GM12878 (cell line): ENCODE results near the gene MCM9. TPM values are rescaled to one million over a fixed set of nuclear protein-coding genes. Genes with fewer than 3 reads are reported as not detected.

ENCODE experiments used
- ATAC-seq: fragments of 200-7000 bp; cut with Tn5 transposase; 3 replicates; pipeline ENCODE4 v1.9.1; 2020; ENCODE audit warnings: mild to moderate bottlenecking, moderate library complexity
- BruUV-seq: library from RNA; stranded (reverse); fragments of 400-500 nt; replicated peaks from 2 replicates; lab custom pipeline; 2021; lab: Mats Ljungman, UMichigan
- CTCF ChIA-PET: fragments of 300-600 bp; sonication (Branson Sonifier 250); formaldehyde crosslinking; extraction: SDS; loops from one replicate; lab custom pipeline; 2021; ENCODE audit warnings: inconsistent platforms; lab: Yijun Ruan, JAX
- POLR2A ChIA-PET: fragments of 350-600 bp; formaldehyde crosslinking; extraction: SDS; loops from one replicate; lab custom pipeline; 2021; ENCODE audit warnings: inconsistent platforms; lab: Charles Lee
- RAD21 ChIA-PET: fragments of 300-600 bp; sonication (Branson Sonifier 250); formaldehyde crosslinking; loops from one replicate; lab custom pipeline; 2023; ENCODE audit warnings: antibody characterized with exemption; ENCODE audit not compliant: unreplicated experiment; lab: Charles Lee
- SMC1A ChIA-PET: fragments of 300-600 bp; sonication (Branson Sonifier 250); formaldehyde crosslinking; loops from one replicate; lab custom pipeline; 2023; ENCODE audit not compliant: unreplicated experiment, uncharacterized antibody; lab: Charles Lee
- DNase-seq: peaks from one replicate; pipeline ENCODE4 v3.0.0-alpha.2; 2011; ENCODE audit warnings: low read depth, low spot score
- FAIRE-seq: peaks from 3 replicates; lab custom pipeline; 2011; peaks lifted over from hg19 to GRCh38; lab: Jason Lieb, UNC
- H2AFZ ChIP-seq: 2 replicates; pipeline ENCODE4 v1.6.0; 2011; ENCODE audit warnings: low read depth, low read length, control low read depth; ENCODE audit not compliant: control insufficient read depth
- H3K27ac ChIP-seq: 2 replicates; pipeline ENCODE4 v1.5.1; 2011; ENCODE audit warnings: control low read depth; ENCODE audit not compliant: control insufficient read depth, insufficient read depth
- H3K27me3 ChIP-seq, 2 experiments: replicated peaks in 1 of 2; 2 replicates each; pipeline versions ENCODE4 v1.6.0 to v1.6.1; 2011; ENCODE audit warnings: low read length in 1 of 2; ENCODE audit not compliant: control insufficient read depth in 2 of 2, insufficient read depth in 2 of 2
- H3K36me3 ChIP-seq, 2 experiments: 2 replicates each; pipeline ENCODE4 v1.5.1; 2011; ENCODE audit warnings: low read length in 1 of 2; ENCODE audit not compliant: control insufficient read depth in 2 of 2, insufficient read depth in 2 of 2
- H3K4me1 ChIP-seq: 2 replicates; pipeline ENCODE4 v1.6.1; 2011; ENCODE audit warnings: mild to moderate bottlenecking, low read length, moderate library complexity, mixed read lengths; ENCODE audit not compliant: control insufficient read depth, insufficient read depth
- H3K4me2 ChIP-seq: 2 replicates; pipeline ENCODE4 v1.6.0; 2011; ENCODE audit warnings: control low read depth; ENCODE audit not compliant: control insufficient read depth, insufficient read depth
- H3K4me3 ChIP-seq: fragments of 200-600 bp; sonication (generic); 2 replicates; pipeline ENCODE4 v1.5.1; 2016
- H3K79me2 ChIP-seq: 2 replicates; pipeline ENCODE4 v1.6.0; 2011; ENCODE audit warnings: low read length; ENCODE audit not compliant: control insufficient read depth, insufficient read depth
- H3K9ac ChIP-seq: 2 replicates; pipeline ENCODE4 v1.8.0; 2011; ENCODE audit warnings: low read length, control low read depth, mixed read lengths; ENCODE audit not compliant: control insufficient read depth, insufficient read depth
- H3K9me3 ChIP-seq: replicated peaks from 3 replicates; pipeline ENCODE4 v1.5.1; 2011; ENCODE audit warnings: mild to moderate bottlenecking, low read length; ENCODE audit not compliant: control insufficient read depth, insufficient read depth
- H4K20me1 ChIP-seq: 2 replicates; pipeline ENCODE4 v1.6.0; 2011; ENCODE audit not compliant: control insufficient read depth, insufficient read depth
- BMI1 ChIP-seq: fragments of 450-650 bp; IDR thresholded peaks from 2 replicates; pipeline ENCODE4 v1.6.1; 2016; ENCODE audit warnings: mild to moderate bottlenecking, moderate library complexity, borderline replicate concordance
- FOS ChIP-seq: IDR thresholded peaks from 3 replicates; pipeline ENCODE4 v1.6.1; 2011; ENCODE audit warnings: borderline replicate concordance; ENCODE audit not compliant: insufficient read length; ENCODE audit errors: extremely low read depth
- SMAD5 ChIP-seq: IDR thresholded peaks from 2 replicates; pipeline ENCODE4 v1.6.1; 2016; ENCODE audit warnings: antibody characterized with exemption, low read depth
- SMARCA5 ChIP-seq: fragments of 450-650 bp; IDR thresholded peaks from 2 replicates; pipeline ENCODE4 v1.6.1; 2017; ENCODE audit warnings: mild to moderate bottlenecking
- YBX1 ChIP-seq: fragments of 450-650 bp; IDR thresholded peaks from 2 replicates; pipeline ENCODE4 v1.6.1; 2016; ENCODE audit warnings: antibody characterized with exemption
- WGBS: methylation state at CpG from one replicate; pipeline ENCODE4 v1.1.6; 2016; ENCODE audit warnings: low lambda C conversion rate; ENCODE audit not compliant: insufficient replicate concordance, insufficient coverage; ENCODE audit errors: missing lambda C conversion rate; 5-methylcytosine and 5-hydroxymethylcytosine counted together
- in situ Hi-C: fragments of 300-500 bp; cut with MboI; formaldehyde crosslinking; loops from 9 replicates; pipeline ENCODE4 v1.14.3; 2018; ENCODE audit warnings: mixed read lengths
- intact Hi-C: fragments of 100-400 bp; cut with micrococcal nuclease; formaldehyde crosslinking; loops from one replicate; pipeline ENCODE4 v1.14.2; 2022; ENCODE audit not compliant: unreplicated experiment
- polyA plus RNA-seq, 11 experiments: library from polyadenylated mRNA; depleted of rRNA in 4 of 11; unstranded in 6 of 11; stranded (reverse) in 5 of 11; fragments of >200 nt; fragmentation: Nextera tagmentation in 4 of 11; fragmentation: Illumina TruSeq in 1 of 11; extraction: Ambion mirVana in 4 of 11; extraction: Trizol in 1 of 11; gene quantifications; 1 replicate in 1 of 11; 2 replicates in 10 of 11; pipeline versions ENCODE4 v1.2.1 to v1.2.3, GENCODE V29; 2011 to 2016; ENCODE audit warnings: inconsistent platforms in 2 of 11, missing spikeins in 2 of 11, low read depth in 1 of 11
- total RNA-seq, 4 experiments: library from RNA; depleted of rRNA in 3 of 4; stranded (reverse); fragments of >200 nt in 3 of 4; fragmentation: Illumina TruSeq in 1 of 4; extraction: Trizol in 1 of 4; gene quantifications; 2 replicates each; pipeline versions ENCODE4 v1.2.1 to v1.2.3, GENCODE V29; 2013 to 2021
- TF ChIP-seq, protein P1 (sequence below): IDR thresholded peaks from 2 replicates; pipeline ENCODE4 v1.6.1; 2011; ENCODE audit warnings: low read depth, low read length, improper control_type of control experiment, borderline replicate concordance
- TF ChIP-seq, protein P2 (sequence below): fragments of 450-650 bp; IDR thresholded peaks from 2 replicates; pipeline ENCODE4 v1.6.1; 2018; ENCODE audit warnings: mild to moderate bottlenecking, low read depth, moderate library complexity; ENCODE audit not compliant: partially characterized antibody

The MCM9 gene
- total and polyA plus RNA-seq, 10 of the 15 experiments (the other 5 are each of a cell fraction or from before 2014, with no cell fraction given), result 3.4 to 18.5 (median 9.7) TPM

DNA sequence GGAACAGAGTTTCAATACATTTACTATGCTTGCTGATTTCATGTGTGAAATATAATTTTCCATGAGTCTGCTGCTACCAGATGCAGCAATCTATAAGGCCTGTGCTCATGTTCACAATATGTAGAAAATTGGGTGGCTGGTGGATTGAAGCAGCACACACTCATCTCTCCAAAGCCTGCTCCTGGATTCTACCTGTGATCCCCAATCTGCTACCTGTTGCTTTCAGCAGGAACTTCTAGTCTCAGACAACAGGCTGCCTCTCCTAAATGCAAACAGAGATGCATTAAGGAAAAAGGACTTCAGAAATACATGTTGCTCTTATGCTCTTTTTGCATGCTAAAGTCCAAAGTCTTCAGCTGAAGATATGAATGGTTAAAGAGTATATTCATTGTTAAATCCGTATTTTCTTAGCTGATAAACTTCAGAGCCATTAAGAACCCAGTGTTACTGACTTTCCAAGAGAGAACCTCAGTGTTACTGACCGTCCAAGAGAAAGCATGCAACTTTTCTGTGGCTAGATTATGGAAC is 30.9 kb upstream of the MCM9 start:
- H3K36me3 ChIP-seq, result no peaks in the 10 kb centered on the region
- no peak for DNase-seq
- H3K4me3 ChIP-seq, result no peak overlapping the region
- in situ Hi-C loops, result loop anchor here (25.0 kb wide), 1 partner anchor 146 kb away; no protein-coding TSS in a partner anchor
- no peak for FAIRE-seq
- 54% methylated on average over 2 of the region's 2 CpGs for WGBS
- CTCF ChIA-PET, result interaction anchor here (1.4 kb wide), 1 partner anchor 144 kb away, joined by 4 read pairs; no protein-coding TSS in a partner anchor
- H3K27ac ChIP-seq, result no peak overlapping the region
- no peak overlapping the region for H2AFZ ChIP-seq
- no peak overlapping the region for H3K4me2 ChIP-seq
- no peaks in the 10 kb centered on the region for H3K4me1 ChIP-seq
- no peaks in the 10 kb centered on the region for H4K20me1 ChIP-seq
- intact Hi-C loops, result no loop called here
- POLR2A ChIA-PET, result no interaction called here
- no peaks in the 10 kb centered on the region for H3K27me3 ChIP-seq
- SMC1A ChIA-PET, result no interaction called here
- no peak overlapping the region for H3K9ac ChIP-seq
- RAD21 ChIA-PET, result no interaction called here
- H3K9me3 ChIP-seq, result no peaks in the 10 kb centered on the region
- TF ChIP-seq SMARCA5 (no peak), SMAD5 (no peak), BMI1 (no peak), YBX1 (no peak), FOS (no peak)
- TF ChIP-seq, protein P1, sequence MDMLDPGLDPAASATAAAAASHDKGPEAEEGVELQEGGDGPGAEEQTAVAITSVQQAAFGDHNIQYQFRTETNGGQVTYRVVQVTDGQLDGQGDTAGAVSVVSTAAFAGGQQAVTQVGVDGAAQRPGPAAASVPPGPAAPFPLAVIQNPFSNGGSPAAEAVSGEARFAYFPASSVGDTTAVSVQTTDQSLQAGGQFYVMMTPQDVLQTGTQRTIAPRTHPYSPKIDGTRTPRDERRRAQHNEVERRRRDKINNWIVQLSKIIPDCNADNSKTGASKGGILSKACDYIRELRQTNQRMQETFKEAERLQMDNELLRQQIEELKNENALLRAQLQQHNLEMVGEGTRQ, result no peak
- TF ChIP-seq, protein P2, sequence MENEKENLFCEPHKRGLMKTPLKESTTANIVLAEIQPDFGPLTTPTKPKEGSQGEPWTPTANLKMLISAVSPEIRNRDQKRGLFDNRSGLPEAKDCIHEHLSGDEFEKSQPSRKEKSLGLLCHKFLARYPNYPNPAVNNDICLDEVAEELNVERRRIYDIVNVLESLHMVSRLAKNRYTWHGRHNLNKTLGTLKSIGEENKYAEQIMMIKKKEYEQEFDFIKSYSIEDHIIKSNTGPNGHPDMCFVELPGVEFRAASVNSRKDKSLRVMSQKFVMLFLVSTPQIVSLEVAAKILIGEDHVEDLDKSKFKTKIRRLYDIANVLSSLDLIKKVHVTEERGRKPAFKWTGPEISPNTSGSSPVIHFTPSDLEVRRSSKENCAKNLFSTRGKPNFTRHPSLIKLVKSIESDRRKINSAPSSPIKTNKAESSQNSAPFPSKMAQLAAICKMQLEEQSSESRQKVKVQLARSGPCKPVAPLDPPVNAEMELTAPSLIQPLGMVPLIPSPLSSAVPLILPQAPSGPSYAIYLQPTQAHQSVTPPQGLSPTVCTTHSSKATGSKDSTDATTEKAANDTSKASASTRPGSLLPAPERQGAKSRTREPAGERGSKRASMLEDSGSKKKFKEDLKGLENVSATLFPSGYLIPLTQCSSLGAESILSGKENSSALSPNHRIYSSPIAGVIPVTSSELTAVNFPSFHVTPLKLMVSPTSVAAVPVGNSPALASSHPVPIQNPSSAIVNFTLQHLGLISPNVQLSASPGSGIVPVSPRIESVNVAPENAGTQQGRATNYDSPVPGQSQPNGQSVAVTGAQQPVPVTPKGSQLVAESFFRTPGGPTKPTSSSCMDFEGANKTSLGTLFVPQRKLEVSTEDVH, result no peak
- TF ChIP-seq, all 136 proteins: peak for 0
- no TSS peak for BruUV-seq
- no peak for ATAC-seq
- no peaks in the 10 kb centered on the region for H3K79me2 ChIP-seq
